Mesenchymal stem cell (in vitro differentiated cells and primary cell): ENCODE results near the gene LARGE1.

Experiments
- DNase-seq: peaks from one replicate; pipeline ENCODE4 v3.0.0-alpha.2; 2013
- H2AFZ ChIP-seq: one replicate; pipeline ENCODE4 v1.6.1; 2013; ENCODE audit warnings: low read depth, mild to moderate bottlenecking, control low read depth, inconsistent platforms, low read length, moderate library complexity
- H2AK5ac ChIP-seq: 2 replicates; pipeline ENCODE4 v1.6.1; 2013; ENCODE audit warnings: low read length, moderate library complexity, mild to moderate bottlenecking, inconsistent platforms; ENCODE audit not compliant: severe bottlenecking
- H2BK120ac ChIP-seq: one replicate; pipeline ENCODE4 v1.6.1; 2013; ENCODE audit warnings: low read depth, mild to moderate bottlenecking, inconsistent platforms, low read length, moderate library complexity
- H2BK12ac ChIP-seq, 2 experiments: one replicate each; pipeline ENCODE4 v1.6.1; 2013; ENCODE audit warnings: inconsistent platforms in 2 of 2, low read length in 2 of 2, mild to moderate bottlenecking in 2 of 2, moderate library complexity in 2 of 2, control low read depth in 1 of 2
- H2BK15ac ChIP-seq: one replicate; pipeline ENCODE4 v1.6.1; 2013; ENCODE audit warnings: mild to moderate bottlenecking, low read depth, inconsistent platforms; ENCODE audit not compliant: poor library complexity, severe bottlenecking
- H2BK5ac ChIP-seq: 2 replicates; pipeline ENCODE4 v1.6.1; 2013; ENCODE audit warnings: low read depth, mild to moderate bottlenecking, low read length, control low read depth, inconsistent platforms; ENCODE audit not compliant: poor library complexity, severe bottlenecking
- H3K14ac ChIP-seq, 2 experiments: one replicate each; pipeline ENCODE4 v1.6.1; 2013; ENCODE audit warnings: inconsistent platforms in 2 of 2, low read length in 2 of 2, control low read depth in 1 of 2, mild to moderate bottlenecking in 1 of 2, moderate library complexity in 1 of 2
- H3K18ac ChIP-seq, 2 experiments: one replicate each; pipeline ENCODE4 v1.6.1; 2013; ENCODE audit warnings: inconsistent platforms in 2 of 2, low read length in 2 of 2, control low read depth in 1 of 2, low read depth in 1 of 2, mild to moderate bottlenecking in 1 of 2
- H3K23ac ChIP-seq, 2 experiments: one replicate each; pipeline ENCODE4 v1.6.1; 2013; ENCODE audit warnings: inconsistent platforms in 2 of 2, low read length in 2 of 2, mild to moderate bottlenecking in 2 of 2, moderate library complexity in 2 of 2, control low read depth in 1 of 2
- H3K27ac ChIP-seq: 2 replicates; pipeline ENCODE4 v1.5.1; 2013; ENCODE audit warnings: mild to moderate bottlenecking, moderate library complexity, low read length, control low read depth, inconsistent platforms; ENCODE audit not compliant: poor library complexity, severe bottlenecking
- H3K27me3 ChIP-seq, 2 experiments: 2 replicates each; pipeline versions ENCODE4 v1.6.1 to v1.7.0; 2013; ENCODE audit warnings: low read length in 2 of 2, mild to moderate bottlenecking in 2 of 2, moderate library complexity in 2 of 2, control low read depth in 1 of 2, inconsistent platforms in 1 of 2; ENCODE audit not compliant: control insufficient read depth in 1 of 2, insufficient read depth in 1 of 2
- H3K36me3 ChIP-seq, 2 experiments: 2 replicates each; pipeline versions ENCODE4 v1.6.1 to v1.7.0; 2013; ENCODE audit warnings: low read length in 2 of 2, control low read depth in 1 of 2, inconsistent platforms in 1 of 2, low read depth in 1 of 2, mild to moderate bottlenecking in 1 of 2; ENCODE audit not compliant: insufficient read depth in 2 of 2, control insufficient read depth in 1 of 2
- H3K4ac ChIP-seq, 2 experiments: one replicate each; pipeline ENCODE4 v1.6.1; 2013; ENCODE audit warnings: inconsistent platforms in 2 of 2, low read length in 2 of 2, mild to moderate bottlenecking in 2 of 2, moderate library complexity in 2 of 2, control low read depth in 1 of 2, low read depth in 1 of 2
- H3K4me1 ChIP-seq: 2 replicates; pipeline ENCODE4 v1.6.1; 2013; ENCODE audit warnings: low read depth, low read length, control low read depth; ENCODE audit not compliant: control insufficient read depth, insufficient read depth
- H3K4me2 ChIP-seq: 2 replicates; pipeline ENCODE4 v1.6.1; 2013; ENCODE audit warnings: low read length, mild to moderate bottlenecking, inconsistent platforms; ENCODE audit not compliant: poor library complexity, severe bottlenecking
- H3K4me3 ChIP-seq, 2 experiments: 2 replicates each; pipeline versions ENCODE4 v1.5.1 to v1.7.0; 2013; ENCODE audit warnings: low read length in 2 of 2, mild to moderate bottlenecking in 2 of 2, control low read depth in 1 of 2, low read depth in 1 of 2; ENCODE audit not compliant: insufficient read depth in 1 of 2
- H3K79me1 ChIP-seq: replicated peaks from 2 replicates; pipeline ENCODE4 v1.6.1; 2013; ENCODE audit warnings: mild to moderate bottlenecking, control low read depth, low read length, inconsistent platforms; ENCODE audit not compliant: poor library complexity, severe bottlenecking
- H3K9ac ChIP-seq: 2 replicates; pipeline ENCODE4 v1.7.0; 2013; ENCODE audit warnings: mild to moderate bottlenecking, low read length, moderate library complexity
- H3K9me3 ChIP-seq: 2 replicates; pipeline ENCODE4 v1.7.0; 2013; ENCODE audit warnings: mild to moderate bottlenecking, low read length; ENCODE audit not compliant: control insufficient read depth
- H4K8ac ChIP-seq: one replicate; pipeline ENCODE4 v1.6.1; 2013; ENCODE audit warnings: inconsistent platforms, mild to moderate bottlenecking, low read length, moderate library complexity
- H4K91ac ChIP-seq: one replicate; pipeline ENCODE4 v1.6.1; 2013; ENCODE audit warnings: mild to moderate bottlenecking, low read length, inconsistent platforms
- WGBS: methylation state at CpG from one replicate; pipeline ENCODE4 v1.1.7; 2013; ENCODE audit warnings: mixed read lengths; 5-methylcytosine and 5-hydroxymethylcytosine counted together

The LARGE1 gene

GRCh38 chr22:33806191-33806590 is 114.1 kb downstream of the LARGE1 start:
- H4K91ac ChIP-seq: no peak overlapping the region
- peaks cover 4% of the 10 kb centered on the region for H3K79me1 ChIP-seq
- H3K4ac ChIP-seq: no peak overlapping the region
- peak overlapping the region in 1 of 2 experiments; percentile 30 for H3K4me3 ChIP-seq
- peak overlapping the region; percentile 4 for H3K9ac ChIP-seq
- no peak overlapping the region for H2BK5ac ChIP-seq
- peak overlapping the region in 1 of 2 experiments; percentile 0 for H3K18ac ChIP-seq
- no peak overlapping the region for H3K14ac ChIP-seq
- H3K9me3 ChIP-seq: no peaks in the 10 kb centered on the region
- H3K4me2 ChIP-seq: no peak overlapping the region
- H2BK120ac ChIP-seq: no peak overlapping the region
- H3K27me3 ChIP-seq: no peaks in the 10 kb centered on the region
- WGBS: 32% methylated on average over 3 of the region's 3 CpGs
- no peak overlapping the region for H4K8ac ChIP-seq
- H2AK5ac ChIP-seq: no peak overlapping the region
- DNase-seq: peak; percentile 75
- no peak overlapping the region for H3K23ac ChIP-seq
- H3K36me3 ChIP-seq: no peaks in the 10 kb centered on the region
- peak overlapping the region; percentile 38 to 83 for H2BK12ac ChIP-seq
- H2BK15ac ChIP-seq: no peak overlapping the region
- no peak overlapping the region for H2AFZ ChIP-seq
- H3K4me1 ChIP-seq: no peaks in the 10 kb centered on the region
- H3K27ac ChIP-seq: no peak overlapping the region

GRCh38 chr22:33803371-33804282 is 116.6 kb downstream of the LARGE1 start:
- Histone ChIP-seq H3K4me3 (peak overlapping the region in 1 of 2 experiments; percentile 19), H3K14ac (no peak overlapping the region), H3K4me1 (no peaks in the 10 kb centered on the region), H2BK5ac (no peak overlapping the region), H3K18ac (peak overlapping the region in 1 of 2 experiments; percentile 6), H2BK12ac (no peak overlapping the region), H3K9me3 (no peaks in the 10 kb centered on the region), H3K9ac (peak overlapping the region; percentile 66), H4K8ac (no peak overlapping the region), H2BK120ac (no peak overlapping the region), H2AFZ (no peak overlapping the region), H2AK5ac (no peak overlapping the region), H3K4me2 (no peak overlapping the region), H4K91ac (no peak overlapping the region), H3K27me3 (no peaks in the 10 kb centered on the region), H3K36me3 (no peaks in the 10 kb centered on the region), H3K79me1 (peaks cover 4% of the 10 kb centered on the region), H3K27ac (no peak overlapping the region), H2BK15ac (no peak overlapping the region), H3K4ac (no peak overlapping the region), H3K23ac (no peak overlapping the region)
- 56% methylated on average over 6 of the region's 7 CpGs for WGBS
- DNase-seq: peak; percentile 92

- no peak for DNase-seq
- no peak overlapping the region for H2BK5ac ChIP-seq
- 90% methylated on average over 6 of the region's 6 CpGs for WGBS
- H3K18ac ChIP-seq: no peak overlapping the region
- peaks cover 2% of the 10 kb centered on the region for H3K79me1 ChIP-seq
- H2BK120ac ChIP-seq: no peak overlapping the region
- H3K27ac ChIP-seq: no peak overlapping the region
- no peak overlapping the region for H3K4me2 ChIP-seq
- H3K27me3 ChIP-seq: no peaks in the 10 kb centered on the region
- H3K14ac ChIP-seq: no peak overlapping the region
- no peak overlapping the region for H3K23ac ChIP-seq
- H3K4ac ChIP-seq: no peak overlapping the region
- H3K4me3 ChIP-seq: no peak overlapping the region
- no peak overlapping the region for H2BK12ac ChIP-seq
- no peak overlapping the region for H4K91ac ChIP-seq
- H2AFZ ChIP-seq: no peak overlapping the region
- no peak overlapping the region for H4K8ac ChIP-seq
- H2AK5ac ChIP-seq: no peak overlapping the region
- no peaks in the 10 kb centered on the region for H3K4me1 ChIP-seq
- H3K9me3 ChIP-seq: no peaks in the 10 kb centered on the region
- H3K36me3 ChIP-seq: no peaks in the 10 kb centered on the region
- no peak overlapping the region for H3K9ac ChIP-seq
- no peak overlapping the region for H2BK15ac ChIP-seq
These were observed 121.9 kb downstream of the LARGE1 start for GRCh38 chr22:33798401-33798800.

GRCh38 chr22:33796494-33796893 is 123.8 kb downstream of the LARGE1 start:
- Histone ChIP-seq H2BK5ac (no peak overlapping the region), H3K18ac (no peak overlapping the region), H3K79me1 (peaks cover 5% of the 10 kb centered on the region), H3K14ac (no peak overlapping the region), H2AK5ac (no peak overlapping the region), H3K4me1 (no peaks in the 10 kb centered on the region), H4K91ac (no peak overlapping the region), H2AFZ (no peak overlapping the region), H3K27ac (no peak overlapping the region), H2BK12ac (no peak overlapping the region), H2BK15ac (no peak overlapping the region), H4K8ac (no peak overlapping the region), H3K23ac (no peak overlapping the region), H3K4ac (no peak overlapping the region), H3K9me3 (no peaks in the 10 kb centered on the region), H3K9ac (no peak overlapping the region), H3K27me3 (no peaks in the 10 kb centered on the region), H3K4me3 (no peak overlapping the region), H3K36me3 (no peaks in the 10 kb centered on the region), H2BK120ac (no peak overlapping the region), H3K4me2 (no peak overlapping the region)
- 98% methylated on average over 3 of the region's 5 CpGs for WGBS
- no peak for DNase-seq
